ENCODE measurements around the gene GPR63. TPM values are rescaled to one million over a fixed set of nuclear protein-coding genes. Genes with fewer than 3 reads are reported as not detected.

Gene GPR63
- total and polyA plus RNA-seq, 2 experiments from 2014 or later, result 0.10 to 0.11 TPM

DNA sequence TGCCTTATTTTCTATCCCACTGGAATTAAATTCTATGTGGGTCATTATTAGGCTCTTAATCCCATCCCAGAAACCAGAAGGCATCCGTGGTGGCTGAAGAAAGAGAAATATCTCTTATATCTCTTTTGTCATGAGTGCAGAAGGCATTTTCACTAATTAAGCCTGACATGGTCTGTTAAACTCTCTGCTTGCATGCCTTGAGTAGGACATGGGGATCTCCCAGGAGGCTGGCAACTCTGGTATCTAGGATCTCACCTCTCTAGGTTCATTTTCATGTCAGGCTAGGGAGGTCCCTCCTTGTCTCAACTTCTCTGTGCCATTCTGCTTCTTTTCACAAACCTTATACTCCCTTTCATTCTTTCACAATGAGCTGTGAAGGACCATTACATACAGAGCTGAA, 25.3 kb upstream of the GPR63 start:
- no peaks in the 10 kb centered on the region for H3F3A ChIP-seq (ENCODE audit: insufficient read depth)
- H3K9me2 ChIP-seq (ENCODE audit: insufficient read depth), result no peaks in the 10 kb centered on the region
- H3K27me3 ChIP-seq (replicated peaks; ENCODE audit: insufficient read depth), result no peaks in the 10 kb centered on the region
- H3K4me2 ChIP-seq (ENCODE audit: unreplicated experiment), result no peak overlapping the region
- no peak overlapping the region for H3K27ac ChIP-seq
- no peaks in the 10 kb centered on the region for H3K9me3 ChIP-seq (ENCODE audit: low read depth)
- H3K4me3 ChIP-seq, result no peak overlapping the region
- no peak for TF ChIP-seq EZH2 (IDR thresholded peaks at IDR 0.05; ENCODE audit: insufficient read depth, poor library complexity, severe bottlenecking)
- no peak for TF ChIP-seq EZH2phosphoT487 (IDR thresholded peaks at IDR 0.05; ENCODE audit: insufficient read depth, low read depth)
- no peak overlapping the region for H3K9ac ChIP-seq
- H2AFZ ChIP-seq, result no peak overlapping the region
- in situ Hi-C loops (cut with MboI), result no loop called here
- H3K4me1 ChIP-seq (ENCODE audit: insufficient read depth), result no peaks in the 10 kb centered on the region
- no peaks in the 10 kb centered on the region for H4K20me1 ChIP-seq (ENCODE audit: insufficient read depth)
- no peaks in the 10 kb centered on the region for H3K79me2 ChIP-seq (ENCODE audit: insufficient read depth)
- DNase-seq, result no peak
- 5 to 6% methylated on average over 1 of the region's 1 CpG for WGBS, 2 experiments (ENCODE audit: low coverage in 1 of 2, low lambda C conversion rate in 2 of 2, missing lambda C conversion rate in 2 of 2)
- no peaks in the 10 kb centered on the region for H3K36me3 ChIP-seq (ENCODE audit: low read depth)

DNA sequence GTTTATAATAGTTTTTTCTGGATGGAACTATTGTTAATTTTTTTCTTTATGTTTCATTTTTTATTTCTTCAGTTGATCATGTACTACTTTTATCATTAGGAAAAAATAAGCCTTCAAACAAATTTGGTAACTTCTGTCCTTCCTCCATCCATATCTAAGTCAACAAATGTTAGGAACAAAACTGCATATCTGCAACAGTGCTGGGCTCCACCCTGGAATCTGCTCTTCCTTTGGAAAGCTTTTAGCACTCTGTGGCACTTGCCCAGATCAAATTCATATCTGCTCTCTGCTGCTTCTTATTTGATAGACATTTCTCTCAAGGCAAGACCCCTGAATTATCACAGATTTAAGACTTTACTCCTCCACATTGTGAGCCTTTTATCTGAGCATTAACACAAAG, 24.3 kb upstream of the GPR63 start:
- H3K36me3 ChIP-seq (ENCODE audit: low read depth), result no peaks in the 10 kb centered on the region
- TF ChIP-seq EZH2 (IDR thresholded peaks at IDR 0.05; ENCODE audit: insufficient read depth, poor library complexity, severe bottlenecking) (no peak), EZH2phosphoT487 (IDR thresholded peaks at IDR 0.05; ENCODE audit: insufficient read depth, low read depth) (no peak)
- DNase-seq, result no peak
- in situ Hi-C loops (cut with MboI), result no loop called here
- no peaks in the 10 kb centered on the region for H3F3A ChIP-seq (ENCODE audit: insufficient read depth)
- H3K27ac ChIP-seq, result no peak overlapping the region
- no peak overlapping the region for H3K9ac ChIP-seq
- H4K20me1 ChIP-seq (ENCODE audit: insufficient read depth), result no peaks in the 10 kb centered on the region
- H3K79me2 ChIP-seq (ENCODE audit: insufficient read depth), result no peaks in the 10 kb centered on the region
- H3K9me2 ChIP-seq (ENCODE audit: insufficient read depth), result no peaks in the 10 kb centered on the region
- H3K4me3 ChIP-seq, result no peak overlapping the region
- H3K4me1 ChIP-seq (ENCODE audit: insufficient read depth), result no peaks in the 10 kb centered on the region
- H3K27me3 ChIP-seq (replicated peaks; ENCODE audit: insufficient read depth), result no peaks in the 10 kb centered on the region; the same call in 1 of the 2 replicates
- no peak overlapping the region for H3K4me2 ChIP-seq (ENCODE audit: unreplicated experiment)
- no peak overlapping the region for H2AFZ ChIP-seq
- H3K9me3 ChIP-seq (ENCODE audit: low read depth), result no peaks in the 10 kb centered on the region

DNA sequence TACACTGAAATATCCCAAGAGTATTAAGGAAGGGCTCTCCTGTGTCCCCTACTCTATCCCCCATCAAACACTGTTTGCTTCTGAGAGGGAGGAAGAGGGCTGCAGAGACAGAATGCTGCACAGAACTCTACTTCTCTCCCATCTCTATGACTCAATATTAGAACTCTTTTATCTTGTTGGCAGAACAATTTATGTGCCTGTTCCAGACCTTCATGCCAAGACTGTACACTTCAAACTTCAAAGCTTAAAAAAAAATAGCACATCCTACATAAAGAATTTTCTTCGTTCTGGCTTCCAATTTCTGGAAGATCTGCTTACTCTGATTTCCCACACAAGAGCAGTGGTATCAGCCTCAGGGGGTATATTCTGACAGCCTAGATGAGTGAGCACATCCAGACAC, 19.6 kb upstream of the GPR63 start:
- no peaks in the 10 kb centered on the region for H3K4me1 ChIP-seq (ENCODE audit: insufficient read depth)

DNA sequence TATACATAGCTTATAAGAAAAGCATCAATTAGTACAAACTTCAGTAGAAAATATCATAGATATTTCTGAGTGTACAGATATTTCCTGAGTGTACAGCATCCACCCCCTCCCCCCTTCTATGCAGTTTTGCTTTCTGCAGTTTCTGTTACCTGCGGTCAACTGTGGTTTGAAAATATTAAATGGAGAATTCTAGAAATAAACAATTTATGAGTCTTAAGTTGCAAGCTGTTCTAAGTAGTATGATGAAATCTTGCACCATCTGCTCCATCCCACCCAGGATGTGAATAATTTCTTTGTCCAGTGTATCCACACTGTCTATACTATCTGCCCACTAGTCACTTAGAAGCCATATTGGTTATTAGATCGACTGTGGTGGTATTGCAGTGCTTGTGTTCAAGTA, 15.8 kb upstream of the GPR63 start:
- 44 to 50% methylated on average over 2 of the region's 2 CpGs for WGBS, 2 experiments (ENCODE audit: low coverage in 1 of 2, low lambda C conversion rate in 2 of 2, missing lambda C conversion rate in 2 of 2)
- Histone ChIP-seq H3K79me2 (ENCODE audit: insufficient read depth) (no peaks in the 10 kb centered on the region), H2AFZ (no peak overlapping the region), H3F3A (ENCODE audit: insufficient read depth) (no peaks in the 10 kb centered on the region), H3K27me3 (replicated peaks; ENCODE audit: insufficient read depth) (no peaks in the 10 kb centered on the region; the same call in 1 of the 2 replicates), H4K20me1 (ENCODE audit: insufficient read depth) (no peaks in the 10 kb centered on the region), H3K4me1 (ENCODE audit: insufficient read depth) (no peaks in the 10 kb centered on the region), H3K4me2 (ENCODE audit: unreplicated experiment) (no peak overlapping the region), H3K27ac (no peak overlapping the region), H3K9me2 (ENCODE audit: insufficient read depth) (no peaks in the 10 kb centered on the region), H3K4me3 (no peak overlapping the region), H3K36me3 (ENCODE audit: low read depth) (no peaks in the 10 kb centered on the region), H3K9me3 (ENCODE audit: low read depth) (no peaks in the 10 kb centered on the region), H3K9ac (no peak overlapping the region)
- in situ Hi-C loops (cut with MboI), result no loop called here
- TF ChIP-seq EZH2phosphoT487 (IDR thresholded peaks at IDR 0.05; ENCODE audit: insufficient read depth, low read depth), result no peak
- no peak for TF ChIP-seq EZH2 (IDR thresholded peaks at IDR 0.05; ENCODE audit: insufficient read depth, poor library complexity, severe bottlenecking)
- DNase-seq, result no peak

More for the DNA sequence above, 19.6 kb upstream of the GPR63 start:
- Histone ChIP-seq H3K9me3 (ENCODE audit: low read depth) (no peaks in the 10 kb centered on the region), H4K20me1 (ENCODE audit: insufficient read depth) (no peaks in the 10 kb centered on the region), H3K36me3 (ENCODE audit: low read depth) (no peaks in the 10 kb centered on the region), H3K27me3 (replicated peaks; ENCODE audit: insufficient read depth) (no peaks in the 10 kb centered on the region; the same call in 1 of the 2 replicates), H3K27ac (no peak overlapping the region), H3K4me2 (ENCODE audit: unreplicated experiment) (no peak overlapping the region), H3K9ac (no peak overlapping the region), H3K79me2 (ENCODE audit: insufficient read depth) (no peaks in the 10 kb centered on the region), H3K9me2 (ENCODE audit: insufficient read depth) (no peaks in the 10 kb centered on the region), H2AFZ (no peak overlapping the region), H3F3A (ENCODE audit: insufficient read depth) (no peaks in the 10 kb centered on the region), H3K4me3 (no peak overlapping the region)
- WGBS, 2 experiments (ENCODE audit: low coverage in 1 of 2, low lambda C conversion rate in 2 of 2, missing lambda C conversion rate in 2 of 2), result 44 to 48% methylated on average over 1 of the region's 1 CpG
- no peak for DNase-seq
- TF ChIP-seq EZH2phosphoT487 (IDR thresholded peaks at IDR 0.05; ENCODE audit: insufficient read depth, low read depth), result no peak
- TF ChIP-seq EZH2 (IDR thresholded peaks at IDR 0.05; ENCODE audit: insufficient read depth, poor library complexity, severe bottlenecking), result no peak
- in situ Hi-C loops (cut with MboI), result no loop called here

DNA sequence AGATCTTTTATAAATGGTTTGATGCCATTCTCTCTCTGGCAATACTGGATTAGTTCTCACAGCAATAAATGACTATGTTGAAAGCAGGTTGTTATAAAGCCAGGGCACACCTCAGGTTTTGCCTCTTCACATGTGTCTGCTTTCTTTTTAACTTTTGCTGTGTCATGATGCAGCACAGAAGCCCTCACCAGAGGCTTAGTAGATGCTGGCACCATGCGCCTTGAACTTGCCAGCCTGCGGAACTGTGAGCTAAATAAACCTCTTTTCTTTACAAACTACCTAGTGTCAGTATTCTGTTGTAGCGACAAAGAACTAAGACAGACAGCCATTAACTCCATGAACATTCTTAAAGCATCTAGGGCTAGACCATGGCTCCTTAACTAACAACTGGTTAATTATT, 15.3 kb upstream of the GPR63 start:
- no peaks in the 10 kb centered on the region for H3K36me3 ChIP-seq (ENCODE audit: low read depth)
- no peak overlapping the region for H3K4me3 ChIP-seq
- in situ Hi-C loops (cut with MboI), result no loop called here
- WGBS, 2 experiments (ENCODE audit: low coverage in 1 of 2, low lambda C conversion rate in 2 of 2, missing lambda C conversion rate in 2 of 2), result 69 to 81% methylated on average over 3 of the region's 3 CpGs
- no peaks in the 10 kb centered on the region for H3K9me2 ChIP-seq (ENCODE audit: insufficient read depth)
- no peak overlapping the region for H3K4me2 ChIP-seq (ENCODE audit: unreplicated experiment)
- no peaks in the 10 kb centered on the region for H3F3A ChIP-seq (ENCODE audit: insufficient read depth)
- no peak for DNase-seq
- no peaks in the 10 kb centered on the region for H4K20me1 ChIP-seq (ENCODE audit: insufficient read depth)
- no peaks in the 10 kb centered on the region for H3K4me1 ChIP-seq (ENCODE audit: insufficient read depth)
- no peak overlapping the region for H2AFZ ChIP-seq
- H3K9ac ChIP-seq, result no peak overlapping the region
- H3K9me3 ChIP-seq (ENCODE audit: low read depth), result no peaks in the 10 kb centered on the region
- no peak overlapping the region for H3K27ac ChIP-seq
- no peaks in the 10 kb centered on the region for H3K79me2 ChIP-seq (ENCODE audit: insufficient read depth)
- no peaks in the 10 kb centered on the region; the same call in 1 of the 2 replicates for H3K27me3 ChIP-seq (replicated peaks; ENCODE audit: insufficient read depth)
- TF ChIP-seq EZH2phosphoT487 (IDR thresholded peaks at IDR 0.05; ENCODE audit: insufficient read depth, low read depth), result no peak
- TF ChIP-seq EZH2 (IDR thresholded peaks at IDR 0.05; ENCODE audit: insufficient read depth, poor library complexity, severe bottlenecking), result no peak

All from GM23248 (cell line).